Activated naive CD4-positive, alpha-beta T cell treated with anti-CD3 and anti-CD28 coated beads, Interleukin-2, amount 10 ng/mL, durations not matched to agents 7 days and 5 days (primary cell): ENCODE data around the gene ELAVL1.

ENCODE experiments used
- CTCF ChIA-PET: fragments of 350-600 bp; sonication (Branson Sonifier 250); formaldehyde crosslinking; loops from one replicate; lab custom pipeline; 2021; ENCODE audit warnings: antibody characterized with exemption; lab: Charles Lee
- DNase-seq: peaks from one replicate; pipeline ENCODE4 v3.0.0-alpha.2; 2020
- H3K27ac Mint-ChIP-seq: one replicate; pipeline ENCODE4 v1.8.0; 2021; ENCODE audit warnings: mild to moderate bottlenecking, moderate library complexity, mixed read lengths
- H3K27me3 Mint-ChIP-seq: one replicate; pipeline ENCODE4 v1.8.0; 2021; ENCODE audit warnings: mild to moderate bottlenecking, mixed read lengths
- H3K36me3 Mint-ChIP-seq: one replicate; pipeline ENCODE4 v1.8.0; 2021; ENCODE audit warnings: mixed read lengths
- H3K4me1 Mint-ChIP-seq: one replicate; pipeline ENCODE4 v1.8.0; 2021; ENCODE audit warnings: mixed read lengths
- H3K4me3 Mint-ChIP-seq: one replicate; pipeline ENCODE4 v1.8.0; 2021; ENCODE audit warnings: mild to moderate bottlenecking, moderate library complexity, mixed read lengths
- H3K9me3 Mint-ChIP-seq: one replicate; pipeline ENCODE4 v1.8.0; 2021; ENCODE audit warnings: mixed read lengths

Gene ELAVL1

DNA sequence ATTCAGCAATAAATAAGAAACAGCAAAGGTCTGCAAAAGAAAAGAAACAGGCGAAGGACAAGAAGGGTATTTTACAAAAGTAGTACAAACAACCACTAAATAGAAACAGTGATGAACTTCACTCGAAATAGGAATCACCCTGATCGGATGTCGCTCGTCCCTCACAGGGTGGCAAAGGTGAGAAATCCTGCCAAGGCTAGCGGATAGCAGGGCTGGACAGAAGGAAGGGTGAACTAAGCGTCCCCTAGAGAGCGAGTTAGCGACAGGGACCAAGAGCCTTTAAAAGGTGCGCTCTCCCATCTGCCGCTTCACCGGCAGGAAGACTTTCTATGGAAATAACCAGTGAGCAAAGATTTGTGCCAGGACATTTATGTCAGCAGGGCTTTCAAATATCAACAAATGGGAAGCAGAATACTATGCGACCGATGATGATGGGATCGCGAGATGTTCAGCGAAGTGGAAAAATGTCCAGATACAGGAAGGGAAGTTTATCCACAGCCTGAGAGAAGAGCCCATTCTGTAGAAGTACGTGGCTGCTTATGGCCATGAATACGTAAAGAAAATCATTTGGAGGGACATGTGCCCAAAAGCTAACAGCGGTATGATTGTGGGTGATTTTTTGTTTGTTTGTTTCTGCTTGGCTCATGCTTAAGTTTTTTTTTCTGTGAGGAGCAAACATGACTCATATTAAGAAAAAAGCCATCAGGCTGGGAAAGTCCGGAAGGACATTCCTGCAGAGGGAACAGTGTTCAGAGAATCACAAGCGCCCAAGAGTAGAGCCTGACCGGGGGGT, 18.9 kb downstream of the ELAVL1 start:
- Mint-ChIP-seq H3K9me3 (no peaks in the 10 kb centered on the region), H3K4me3 (no peak overlapping the region), H3K27ac (no peak overlapping the region), H3K27me3 (no peaks in the 10 kb centered on the region), H3K4me1 (no peaks in the 10 kb centered on the region), H3K36me3 (peaks cover 26% of the 10 kb centered on the region)
- DNase-seq: no peak
- CTCF ChIA-PET: no interaction called here

DNA sequence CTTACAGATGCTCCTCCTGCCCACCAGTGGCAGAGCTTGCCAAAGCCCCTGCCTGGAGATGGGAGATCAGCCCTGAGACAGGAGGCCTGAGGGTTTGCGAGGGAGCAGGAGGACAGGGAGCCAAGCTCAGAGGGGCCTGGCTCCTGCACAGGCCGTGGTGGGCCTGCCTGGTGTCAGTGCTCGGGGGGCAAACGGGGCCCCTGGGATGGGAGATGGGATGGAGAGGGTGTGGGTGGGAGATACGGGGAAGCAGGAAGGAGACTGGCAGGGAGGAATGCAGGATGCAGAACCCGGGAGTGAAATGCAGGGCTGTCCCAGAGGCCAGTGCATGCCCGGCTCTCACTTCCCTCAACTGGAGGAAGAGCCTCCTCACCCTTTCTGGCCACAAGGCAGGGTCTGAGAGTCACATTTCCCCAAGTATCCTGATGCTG, 19.9 kb downstream of the ELAVL1 start:
- Mint-ChIP-seq H3K27ac (no peak overlapping the region), H3K4me1 (no peaks in the 10 kb centered on the region), H3K36me3 (peaks cover 26% of the 10 kb centered on the region), H3K9me3 (no peaks in the 10 kb centered on the region), H3K27me3 (no peaks in the 10 kb centered on the region), H3K4me3 (no peak overlapping the region)
- CTCF ChIA-PET: interaction anchor here (1.1 kb wide), 1 partner anchor 10 kb away, joined by 3 read pairs; no protein-coding TSS in a partner anchor
- no peak for DNase-seq

GRCh38 chr19:7983995-7984837, 21.2 kb downstream of the ELAVL1 start:
- H3K27ac Mint-ChIP-seq: no peak overlapping the region
- no peaks in the 10 kb centered on the region for H3K4me1 Mint-ChIP-seq
- H3K9me3 Mint-ChIP-seq: no peaks in the 10 kb centered on the region
- peaks cover 28% of the 10 kb centered on the region for H3K36me3 Mint-ChIP-seq
- DNase-seq: no peak
- CTCF ChIA-PET: no interaction called here
- H3K4me3 Mint-ChIP-seq: no peak overlapping the region
- no peaks in the 10 kb centered on the region for H3K27me3 Mint-ChIP-seq

GRCh38 chr19:7983286-7983950, 22.0 kb downstream of the ELAVL1 start:
- no peaks in the 10 kb centered on the region for H3K4me1 Mint-ChIP-seq
- H3K36me3 Mint-ChIP-seq: peaks cover 22% of the 10 kb centered on the region

DNA sequence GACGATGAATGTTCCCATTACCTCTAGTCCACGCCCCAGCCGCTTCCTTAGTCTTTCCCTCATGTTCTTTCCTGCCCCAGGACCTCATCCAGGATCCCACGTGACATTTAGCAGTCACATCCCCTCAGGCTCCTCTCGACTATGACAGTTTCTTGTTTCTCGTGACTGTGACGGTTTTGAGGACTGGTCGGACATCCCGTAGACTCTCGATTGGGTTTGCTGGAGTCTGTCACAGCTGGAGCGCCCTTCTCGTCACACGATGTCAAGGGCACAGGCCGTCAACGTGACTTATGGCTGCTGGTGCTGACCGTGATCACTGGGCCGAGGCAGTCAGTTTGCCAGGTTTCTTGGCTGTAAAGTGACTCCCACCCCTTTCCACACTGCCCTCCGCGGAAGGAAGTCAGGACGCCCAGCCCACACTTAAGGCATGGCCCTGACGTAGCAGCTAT, 22.8 kb downstream of the ELAVL1 start:
- no peaks in the 10 kb centered on the region for H3K9me3 Mint-ChIP-seq
- CTCF ChIA-PET: interaction anchor here (0.9 kb wide), 1 partner anchor 273 kb away, joined by 3 read pairs; no protein-coding TSS in a partner anchor
- DNase-seq: no peak
- H3K4me3 Mint-ChIP-seq: no peak overlapping the region
- H3K36me3 Mint-ChIP-seq: peaks cover 15% of the 10 kb centered on the region
- H3K27me3 Mint-ChIP-seq: no peaks in the 10 kb centered on the region
- no peaks in the 10 kb centered on the region for H3K4me1 Mint-ChIP-seq
- no peak overlapping the region for H3K27ac Mint-ChIP-seq

More at GRCh38 chr19:7983286-7983950, 22.0 kb downstream of the ELAVL1 start:
- Mint-ChIP-seq H3K27me3 (no peaks in the 10 kb centered on the region), H3K27ac (no peak overlapping the region), H3K4me3 (no peak overlapping the region), H3K9me3 (no peaks in the 10 kb centered on the region)
- CTCF ChIA-PET: interaction anchor here (0.9 kb wide), 1 partner anchor 272 kb away, joined by 3 read pairs; no protein-coding TSS in a partner anchor
- no peak for DNase-seq

GRCh38 chr19:7982103-7982502, 23.3 kb downstream of the ELAVL1 start:
- no peaks in the 10 kb centered on the region for H3K27me3 Mint-ChIP-seq
- CTCF ChIA-PET: no interaction called here
- H3K9me3 Mint-ChIP-seq: no peaks in the 10 kb centered on the region
- DNase-seq: no peak
- no peak overlapping the region for H3K27ac Mint-ChIP-seq
- no peaks in the 10 kb centered on the region for H3K4me1 Mint-ChIP-seq
- H3K36me3 Mint-ChIP-seq: peaks cover 12% of the 10 kb centered on the region
- H3K4me3 Mint-ChIP-seq: no peak overlapping the region

DNA sequence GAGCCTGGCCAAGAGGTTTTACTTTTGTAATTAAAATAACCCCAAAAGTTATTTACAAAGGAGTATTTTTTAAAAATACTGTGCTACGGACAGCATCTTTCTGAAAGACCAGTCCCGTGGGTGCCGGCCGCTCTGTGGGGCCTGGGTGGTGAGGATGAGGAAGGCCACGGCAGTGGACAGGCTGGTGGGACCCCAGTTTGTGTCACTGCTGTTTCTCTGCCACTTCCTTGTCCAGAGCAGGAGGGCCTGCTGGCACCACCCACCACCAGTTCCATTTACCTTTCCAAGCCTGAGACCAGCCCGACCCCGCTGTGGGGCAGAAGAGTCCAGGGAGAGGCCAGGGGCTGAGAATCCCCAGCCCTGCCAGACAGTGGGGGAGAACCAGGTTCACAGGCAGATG, 23.8 kb downstream of the ELAVL1 start:
- H3K27me3 Mint-ChIP-seq: no peaks in the 10 kb centered on the region
- no peaks in the 10 kb centered on the region for H3K4me1 Mint-ChIP-seq
- no peaks in the 10 kb centered on the region for H3K9me3 Mint-ChIP-seq
- H3K4me3 Mint-ChIP-seq: no peak overlapping the region
- peaks cover 12% of the 10 kb centered on the region for H3K36me3 Mint-ChIP-seq
- DNase-seq: no peak
- CTCF ChIA-PET: no interaction called here
- no peak overlapping the region for H3K27ac Mint-ChIP-seq

DNA sequence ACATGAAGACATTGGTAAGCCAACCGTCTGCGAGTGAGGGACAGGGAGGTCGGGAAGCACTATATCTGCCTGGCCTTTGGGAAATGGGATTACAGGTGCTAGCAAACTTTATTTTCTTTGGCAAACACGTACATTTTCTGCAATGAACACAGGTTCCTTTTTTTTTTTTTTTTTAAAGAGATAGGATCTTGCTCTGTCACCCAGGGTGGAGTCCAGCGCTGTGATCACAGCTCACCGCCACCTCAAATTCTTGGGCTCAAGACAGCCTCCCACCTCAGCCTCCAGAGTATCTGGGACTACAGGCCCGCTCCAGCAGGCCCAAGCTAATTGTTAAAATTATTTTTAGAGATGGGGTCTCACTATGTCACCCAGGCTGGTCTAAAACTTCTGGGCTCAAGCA, 24.2 kb downstream of the ELAVL1 start:
- Mint-ChIP-seq H3K4me1 (no peaks in the 10 kb centered on the region), H3K27ac (no peak overlapping the region), H3K4me3 (no peak overlapping the region), H3K36me3 (peaks cover 12% of the 10 kb centered on the region), H3K27me3 (no peaks in the 10 kb centered on the region), H3K9me3 (no peaks in the 10 kb centered on the region)
- DNase-seq: no peak
- CTCF ChIA-PET: no interaction called here

DNA sequence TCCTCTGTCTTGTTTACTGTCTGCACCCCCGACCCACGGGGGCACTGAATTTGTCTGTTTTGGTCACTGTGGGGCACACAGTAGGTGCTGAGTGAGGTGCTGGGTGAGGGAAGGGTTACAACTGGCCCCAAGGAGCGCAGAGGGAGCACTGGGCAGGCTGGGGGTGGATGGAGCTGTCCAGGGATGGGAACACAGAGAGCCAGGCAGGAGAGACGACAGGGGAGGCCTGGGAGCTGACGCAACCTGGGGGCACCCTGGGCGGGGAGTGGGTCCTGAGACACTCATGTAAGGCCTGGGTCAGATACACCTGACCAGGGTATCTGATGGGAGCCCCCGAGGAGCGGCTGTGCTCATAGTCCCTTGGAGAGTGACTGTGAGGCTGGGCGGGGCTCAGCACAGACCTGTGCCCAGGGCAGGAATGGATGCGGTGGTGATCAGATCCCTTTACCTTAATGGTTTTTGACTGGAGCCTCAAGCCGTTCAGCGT, 24.8 kb downstream of the ELAVL1 start:
- DNase-seq: no peak
- Mint-ChIP-seq H3K4me1 (no peaks in the 10 kb centered on the region), H3K9me3 (no peaks in the 10 kb centered on the region), H3K4me3 (no peak overlapping the region), H3K36me3 (peaks cover 12% of the 10 kb centered on the region), H3K27ac (no peak overlapping the region), H3K27me3 (no peaks in the 10 kb centered on the region)
- CTCF ChIA-PET: no interaction called here

DNA sequence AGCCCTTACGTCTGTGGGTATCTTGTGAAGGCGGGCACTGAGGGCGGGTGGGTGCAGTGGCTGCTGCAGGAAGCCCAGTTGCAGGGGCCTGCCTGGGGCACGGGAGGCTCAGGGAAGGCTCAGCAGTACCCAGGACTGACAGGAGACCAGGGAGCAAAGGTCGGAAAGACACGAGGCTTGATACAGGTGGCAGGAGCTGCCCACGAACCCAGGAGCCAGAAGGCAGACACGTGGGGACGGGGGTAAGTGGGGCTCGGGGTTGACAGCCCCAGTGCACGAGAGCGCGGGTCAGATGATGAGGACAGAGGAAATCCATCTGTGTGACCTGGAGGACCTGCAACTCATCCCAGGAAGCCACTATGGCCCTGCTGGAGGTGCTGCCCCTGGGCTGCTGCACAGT, 25.3 kb downstream of the ELAVL1 start:
- H3K36me3 Mint-ChIP-seq: peaks cover 12% of the 10 kb centered on the region
- H3K4me3 Mint-ChIP-seq: no peak overlapping the region
- CTCF ChIA-PET: no interaction called here
- no peaks in the 10 kb centered on the region for H3K4me1 Mint-ChIP-seq
- no peak for DNase-seq
- H3K9me3 Mint-ChIP-seq: no peaks in the 10 kb centered on the region
- H3K27me3 Mint-ChIP-seq: no peaks in the 10 kb centered on the region
- H3K27ac Mint-ChIP-seq: no peak overlapping the region

DNA sequence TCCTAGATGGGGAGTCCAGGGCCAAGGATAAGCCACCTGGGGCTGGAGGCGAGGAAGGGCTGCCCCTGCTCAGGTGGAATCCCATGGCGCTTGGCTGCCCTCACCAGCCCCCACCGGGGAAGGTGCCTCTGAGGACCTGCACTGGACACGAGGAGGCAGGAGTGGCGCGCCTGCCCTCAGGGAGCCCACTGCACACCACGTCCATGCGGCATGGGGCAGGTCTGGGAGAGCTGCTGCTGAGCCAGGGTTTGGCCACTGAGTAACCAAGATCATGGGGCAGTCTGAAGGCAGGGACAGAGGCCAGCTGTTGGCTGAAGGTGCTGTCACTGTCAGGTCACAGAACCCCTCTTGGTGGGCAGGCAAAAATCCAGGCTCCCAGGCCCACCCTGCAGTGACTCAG, 25.9 kb downstream of the ELAVL1 start:
- Mint-ChIP-seq H3K36me3 (peaks cover 12% of the 10 kb centered on the region), H3K9me3 (no peaks in the 10 kb centered on the region), H3K4me3 (no peak overlapping the region), H3K27ac (no peak overlapping the region), H3K4me1 (no peaks in the 10 kb centered on the region), H3K27me3 (no peaks in the 10 kb centered on the region)
- CTCF ChIA-PET: no interaction called here
- DNase-seq: no peak

- no peaks in the 10 kb centered on the region for H3K4me1 Mint-ChIP-seq
- no peak overlapping the region for H3K4me3 Mint-ChIP-seq
- H3K27me3 Mint-ChIP-seq: no peaks in the 10 kb centered on the region
- no peak for DNase-seq
- H3K36me3 Mint-ChIP-seq: peaks cover 15% of the 10 kb centered on the region
- CTCF ChIA-PET: no interaction called here
- no peak overlapping the region for H3K27ac Mint-ChIP-seq
- no peaks in the 10 kb centered on the region for H3K9me3 Mint-ChIP-seq
These were observed 26.4 kb downstream of the ELAVL1 start for GRCh38 chr19:7979011-7979410.

DNA sequence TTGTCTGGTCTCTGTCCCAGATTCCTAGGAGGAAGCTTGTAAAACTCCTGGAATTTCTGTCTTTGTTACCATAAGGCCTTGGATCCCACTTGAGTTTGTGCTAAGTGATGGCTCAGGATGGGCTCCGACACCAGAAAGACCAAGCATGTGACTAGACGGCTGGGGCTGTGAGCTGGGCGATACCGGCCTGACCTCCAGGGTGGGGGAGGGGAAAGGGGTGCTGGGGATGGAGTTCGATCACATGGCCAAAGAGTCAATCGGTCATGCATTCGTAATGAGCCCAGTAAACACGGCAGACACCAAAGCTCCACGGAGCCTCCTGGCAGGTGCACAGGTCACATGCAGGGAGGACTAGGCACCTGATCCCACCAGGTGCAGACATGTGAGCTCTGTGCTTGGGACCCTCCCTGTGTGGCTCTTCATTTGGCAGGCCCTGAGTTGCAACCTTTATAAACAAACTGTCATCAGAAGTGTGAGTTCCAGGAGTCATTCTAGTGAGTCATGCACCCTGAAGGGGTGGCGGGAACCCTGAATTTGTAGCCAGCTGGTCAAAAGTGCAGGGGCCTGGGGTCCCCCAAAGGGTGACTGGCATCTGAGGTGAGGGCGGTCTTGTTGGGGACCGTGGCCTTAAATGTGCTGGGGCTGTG, 27.1 kb downstream of the ELAVL1 start:
- Mint-ChIP-seq H3K27me3 (no peaks in the 10 kb centered on the region), H3K4me3 (no peak overlapping the region), H3K36me3 (peaks cover 22% of the 10 kb centered on the region), H3K4me1 (no peaks in the 10 kb centered on the region), H3K27ac (no peak overlapping the region), H3K9me3 (no peaks in the 10 kb centered on the region)
- DNase-seq: no peak
- CTCF ChIA-PET: no interaction called here

- CTCF ChIA-PET: interaction anchor here (0.9 kb wide), 1 partner anchor 24 kb away, joined by 3 read pairs; no protein-coding TSS in a partner anchor
- Mint-ChIP-seq H3K4me1 (no peaks in the 10 kb centered on the region), H3K9me3 (no peaks in the 10 kb centered on the region), H3K36me3 (peaks cover 22% of the 10 kb centered on the region), H3K4me3 (no peak overlapping the region), H3K27ac (no peak overlapping the region), H3K27me3 (no peaks in the 10 kb centered on the region)
- no peak for DNase-seq
These were observed 27.8 kb downstream of the ELAVL1 start for GRCh38 chr19:7977723-7978040.
